PC-9 (cell line): ENCODE measurements around the gene CCDC3.

ENCODE experiments used
- EZH2 ChIP-seq: fragments of 200-600 bp; sonication (generic); IDR thresholded peaks from 2 replicates; pipeline ENCODE4 v1.8.0; 2017; ENCODE audit warnings: antibody characterized with exemption, low read depth
- TF ChIP-seq, protein P1 (sequence below): fragments of 200-600 bp; sonication (generic); conservative IDR thresholded peaks from 2 replicates; pipeline ENCODE4 v1.6.1; 2017; ENCODE audit warnings: mixed run types, antibody characterized with exemption, mild to moderate bottlenecking, moderate library complexity

DNA sequence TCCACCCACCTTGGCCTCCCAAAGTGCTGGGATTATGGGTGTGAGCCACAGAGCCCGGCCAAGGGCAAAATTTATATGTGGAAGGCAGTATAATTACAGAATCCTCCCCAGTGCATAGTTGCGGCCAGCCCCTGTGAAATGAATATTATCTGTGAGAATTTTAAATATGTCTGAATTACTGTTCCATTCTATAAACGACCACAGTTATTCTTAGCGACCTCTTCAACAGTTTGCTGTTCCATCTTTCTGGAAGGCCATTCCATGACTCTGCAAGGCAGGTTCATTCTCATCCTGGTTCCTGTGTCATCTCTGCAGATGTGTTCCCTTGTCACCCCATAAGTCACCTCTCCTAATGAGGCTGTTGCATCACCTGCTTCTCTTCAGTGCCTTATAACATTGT is 90.7 kb downstream of the CCDC3 start:
- TF ChIP-seq, protein P1, sequence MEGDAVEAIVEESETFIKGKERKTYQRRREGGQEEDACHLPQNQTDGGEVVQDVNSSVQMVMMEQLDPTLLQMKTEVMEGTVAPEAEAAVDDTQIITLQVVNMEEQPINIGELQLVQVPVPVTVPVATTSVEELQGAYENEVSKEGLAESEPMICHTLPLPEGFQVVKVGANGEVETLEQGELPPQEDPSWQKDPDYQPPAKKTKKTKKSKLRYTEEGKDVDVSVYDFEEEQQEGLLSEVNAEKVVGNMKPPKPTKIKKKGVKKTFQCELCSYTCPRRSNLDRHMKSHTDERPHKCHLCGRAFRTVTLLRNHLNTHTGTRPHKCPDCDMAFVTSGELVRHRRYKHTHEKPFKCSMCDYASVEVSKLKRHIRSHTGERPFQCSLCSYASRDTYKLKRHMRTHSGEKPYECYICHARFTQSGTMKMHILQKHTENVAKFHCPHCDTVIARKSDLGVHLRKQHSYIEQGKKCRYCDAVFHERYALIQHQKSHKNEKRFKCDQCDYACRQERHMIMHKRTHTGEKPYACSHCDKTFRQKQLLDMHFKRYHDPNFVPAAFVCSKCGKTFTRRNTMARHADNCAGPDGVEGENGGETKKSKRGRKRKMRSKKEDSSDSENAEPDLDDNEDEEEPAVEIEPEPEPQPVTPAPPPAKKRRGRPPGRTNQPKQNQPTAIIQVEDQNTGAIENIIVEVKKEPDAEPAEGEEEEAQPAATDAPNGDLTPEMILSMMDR: no peak
- no peak for TF ChIP-seq EZH2
